H1 (cell line): Measurements from ENCODE around the gene VPS50. TPM values are rescaled to one million over a fixed set of nuclear protein-coding genes. Genes with fewer than 3 reads are reported as not detected.

Source experiments
- ASH2L ChIP-seq: fragments of 200-600, 300-600 bp; sonication (generic); IDR thresholded peaks from one replicate; pipeline ENCODE4 v1.7.1; 2017; ENCODE audit warnings: low read length
- CBX5 ChIP-seq: fragments of 300-800, 300-1000 bp; sonication (generic); IDR thresholded peaks from 2 replicates; pipeline ENCODE4 v1.7.1; 2016; ENCODE audit warnings: antibody characterized with exemption, low read length, low read depth
- CHD7 ChIP-seq: fragments of 300-600 bp; sonication (generic); IDR thresholded peaks from 2 replicates; pipeline ENCODE4 v1.7.1; 2012; ENCODE audit warnings: low read length, moderate library complexity, mild to moderate bottlenecking, inconsistent platforms; ENCODE audit not compliant: insufficient replicate concordance
- E2F6 ChIP-seq: IDR thresholded peaks from 2 replicates; pipeline ENCODE4 v1.6.1; 2012; ENCODE audit warnings: inconsistent platforms
- KDM5A ChIP-seq: fragments of 200-600 bp; IDR thresholded peaks from 2 replicates; pipeline ENCODE4 v1.7.1; 2012; ENCODE audit warnings: mild to moderate bottlenecking, low read length, inconsistent platforms, mixed read lengths
- NRF1 ChIP-seq: IDR thresholded peaks from 2 replicates; pipeline ENCODE4 v1.6.1; 2011; ENCODE audit warnings: mild to moderate bottlenecking, low read depth, low read length, improper control_type of control experiment
- SAP30 ChIP-seq: fragments of 300-600 bp; sonication (generic); IDR thresholded peaks from 2 replicates; pipeline ENCODE4 v1.7.1; 2012; ENCODE audit warnings: low read length, moderate library complexity, mild to moderate bottlenecking, inconsistent platforms; ENCODE audit not compliant: insufficient read depth, insufficient replicate concordance
- TAF1 ChIP-seq: IDR thresholded peaks from 2 replicates; pipeline ENCODE4 v1.6.1; 2011; ENCODE audit warnings: mild to moderate bottlenecking, low read depth, low read length
- TCF12 ChIP-seq: IDR thresholded peaks from 2 replicates; pipeline ENCODE4 v1.6.1; 2011; ENCODE audit warnings: low read depth, mild to moderate bottlenecking, low read length
- polyA plus RNA-seq, 7 experiments: library from polyadenylated mRNA; depleted of rRNA in 3 of 7; stranded (reverse) in 5 of 7; unstranded in 2 of 7; fragments of >200 nt in 5 of 7; fragments of 200-250 nt in 2 of 7; gene quantifications; 1 replicate in 5 of 7; 2 replicates in 1 of 7; 4 replicates in 1 of 7; pipeline versions ENCODE4 v1.2.1 to v1.2.3, GENCODE V29; 2011 to 2013; ENCODE audit warnings: missing spikeins in 2 of 7, mixed read lengths in 2 of 7
- total RNA-seq: library from RNA; stranded (reverse); fragmentation: NEBNext Ultra II Directional; extraction: Animal tissue kit (Norgen Biotek cat#: 25700); gene quantifications from 2 replicates; pipeline ENCODE4 v1.2.1, GENCODE V29; 2021

VPS50 gene
- total and polyA plus RNA-seq, 2 of the 8 experiments (the other 6 are each of a cell fraction or from before 2014, with no cell fraction given): 3.7 to 9.3 TPM

GRCh38 chr7:93315896-93316295 is 83.7 kb downstream of the VPS50 start (continued):
- TF ChIP-seq E2F6 (no peak), CHD7 (no peak), SAP30 (no peak), NRF1 (no peak), ASH2L (no peak), TAF1 (no peak), TCF12 (no peak), CBX5 (no peak), KDM5A (no peak)
